Fibroblast of pulmonary artery (primary cell): ENCODE measurements around the gene SELE.

ENCODE experiments used
- DNase-seq: peaks from one replicate; pipeline ENCODE4 v3.0.0-alpha.2; 2010; ENCODE audit warnings: low read depth
- H3K4me3 ChIP-seq: replicated peaks from 2 replicates; pipeline ENCODE4 v1.5.1; 2011; ENCODE audit warnings: low read depth, mild to moderate bottlenecking, control low read depth, low read length, moderate library complexity
- TF ChIP-seq, protein P1 (sequence below): IDR thresholded peaks from 2 replicates; pipeline ENCODE4 v1.5.1; 2011; ENCODE audit warnings: mild to moderate bottlenecking, control low read depth, low read length, inconsistent platforms; ENCODE audit errors: missing control alignments

SELE gene

GRCh38 chr1:169765580-169766331 is 31.9 kb upstream of the SELE start:
- DNase-seq, result no peak
- TF ChIP-seq, protein P1, sequence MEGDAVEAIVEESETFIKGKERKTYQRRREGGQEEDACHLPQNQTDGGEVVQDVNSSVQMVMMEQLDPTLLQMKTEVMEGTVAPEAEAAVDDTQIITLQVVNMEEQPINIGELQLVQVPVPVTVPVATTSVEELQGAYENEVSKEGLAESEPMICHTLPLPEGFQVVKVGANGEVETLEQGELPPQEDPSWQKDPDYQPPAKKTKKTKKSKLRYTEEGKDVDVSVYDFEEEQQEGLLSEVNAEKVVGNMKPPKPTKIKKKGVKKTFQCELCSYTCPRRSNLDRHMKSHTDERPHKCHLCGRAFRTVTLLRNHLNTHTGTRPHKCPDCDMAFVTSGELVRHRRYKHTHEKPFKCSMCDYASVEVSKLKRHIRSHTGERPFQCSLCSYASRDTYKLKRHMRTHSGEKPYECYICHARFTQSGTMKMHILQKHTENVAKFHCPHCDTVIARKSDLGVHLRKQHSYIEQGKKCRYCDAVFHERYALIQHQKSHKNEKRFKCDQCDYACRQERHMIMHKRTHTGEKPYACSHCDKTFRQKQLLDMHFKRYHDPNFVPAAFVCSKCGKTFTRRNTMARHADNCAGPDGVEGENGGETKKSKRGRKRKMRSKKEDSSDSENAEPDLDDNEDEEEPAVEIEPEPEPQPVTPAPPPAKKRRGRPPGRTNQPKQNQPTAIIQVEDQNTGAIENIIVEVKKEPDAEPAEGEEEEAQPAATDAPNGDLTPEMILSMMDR, result no peak
- H3K4me3 ChIP-seq, result no peak overlapping the region

- no peak for DNase-seq
- no peak overlapping the region for H3K4me3 ChIP-seq
- TF ChIP-seq, protein P1, result no peak
Observed at GRCh38 chr1:169764919-169765318, 31.0 kb upstream of the SELE start.

- no peak for DNase-seq
- no peak overlapping the region for H3K4me3 ChIP-seq
- TF ChIP-seq, protein P1, result no peak
Observed at GRCh38 chr1:169762699-169763098, 28.8 kb upstream of the SELE start.

DNA sequence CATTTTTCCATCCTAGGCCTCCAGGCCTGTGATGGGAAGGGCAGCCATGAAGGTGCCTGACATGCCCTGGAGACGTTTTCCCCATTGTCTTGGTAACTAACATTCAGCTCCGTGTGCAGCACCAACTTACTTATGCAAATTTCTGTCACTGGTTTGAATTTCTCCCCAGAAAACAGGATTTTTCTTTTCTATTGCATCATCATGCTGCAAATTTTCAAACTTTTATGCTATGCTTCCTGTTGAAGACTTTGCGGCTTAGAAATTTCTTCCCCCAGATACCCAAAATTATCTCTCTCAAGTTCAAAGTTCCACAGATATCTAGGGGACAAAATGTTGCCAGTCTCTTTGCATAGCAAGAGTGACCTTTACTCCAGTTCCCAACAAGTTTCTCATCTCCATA is 25.2 kb upstream of the SELE start:
- H3K4me3 ChIP-seq, result no peak overlapping the region
- TF ChIP-seq, protein P1, result no peak
- DNase-seq, result no peak

GRCh38 chr1:169753549-169753948 is 19.7 kb upstream of the SELE start:
- DNase-seq, result no peak
- H3K4me3 ChIP-seq, result no peak overlapping the region

GRCh38 chr1:169750041-169750440 is 16.2 kb upstream of the SELE start:
- no peak overlapping the region for H3K4me3 ChIP-seq
- DNase-seq, result no peak
- TF ChIP-seq, protein P1, result no peak

More at GRCh38 chr1:169753549-169753948, 19.7 kb upstream of the SELE start:
- TF ChIP-seq, protein P1, result no peak

DNA sequence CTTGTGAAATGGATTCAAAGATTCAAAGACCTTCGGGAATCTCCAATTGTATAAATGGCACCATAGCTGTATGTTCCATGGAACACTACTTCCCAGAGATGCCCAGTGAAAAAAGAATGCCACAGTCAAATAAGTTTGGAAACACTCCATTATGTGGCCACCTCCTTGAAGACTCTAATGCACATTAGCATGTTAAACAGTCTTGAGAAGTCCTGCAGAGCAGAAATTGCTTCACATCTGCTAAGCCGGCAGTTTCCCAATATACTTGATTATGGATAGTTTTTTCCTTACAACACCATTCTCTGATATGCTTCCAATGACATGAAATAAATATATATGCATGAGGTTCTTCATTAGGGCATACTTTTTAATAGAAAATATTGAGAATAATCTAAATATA is 12.7 kb upstream of the SELE start:
- H3K4me3 ChIP-seq, result no peak overlapping the region
- TF ChIP-seq, protein P1, result no peak
- no peak for DNase-seq
